Fibroblast of mammary gland (primary cell): Measurements from ENCODE around the gene ZNF689.
A peak's percentile ranks its signal among the peaks of the same experiment; 100 is the strongest.

Experiments
- DNase-seq: peaks from one replicate; pipeline ENCODE4 v3.0.0-alpha.2; 2010; ENCODE audit warnings: low read depth
- H3K4me3 ChIP-seq: 2 replicates; pipeline ENCODE4 v1.5.1; 2011; ENCODE audit warnings: low read depth, mild to moderate bottlenecking, low read length, moderate library complexity; ENCODE audit not compliant: control insufficient read depth
- TF ChIP-seq, protein P1 (sequence below): conservative IDR thresholded peaks from 2 replicates; pipeline ENCODE4 v1.5.1; 2011; ENCODE audit warnings: low read depth, low read length, inconsistent platforms; ENCODE audit not compliant: control insufficient read depth, insufficient read depth

ZNF689 gene

DNA sequence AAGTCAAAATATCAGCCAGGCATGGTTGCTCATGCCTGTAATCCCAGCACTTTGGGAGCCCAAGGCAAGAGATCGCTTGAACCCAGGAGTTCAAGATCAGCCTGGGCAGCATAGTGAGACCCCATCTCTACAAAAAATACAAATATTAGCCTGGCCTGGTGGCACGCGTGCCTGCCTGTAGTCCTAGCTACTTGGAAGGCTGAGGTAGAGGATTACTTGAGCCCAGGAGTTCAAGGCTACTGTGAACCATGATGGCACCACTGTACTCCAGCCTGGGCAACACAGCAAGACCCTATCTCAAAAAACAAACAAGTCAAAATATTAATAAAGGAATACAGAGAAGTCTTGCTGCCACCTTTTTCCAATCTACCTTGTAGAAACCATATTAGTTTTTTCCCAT, 4.2 kb downstream of the ZNF689 start:
- TF ChIP-seq, protein P1, sequence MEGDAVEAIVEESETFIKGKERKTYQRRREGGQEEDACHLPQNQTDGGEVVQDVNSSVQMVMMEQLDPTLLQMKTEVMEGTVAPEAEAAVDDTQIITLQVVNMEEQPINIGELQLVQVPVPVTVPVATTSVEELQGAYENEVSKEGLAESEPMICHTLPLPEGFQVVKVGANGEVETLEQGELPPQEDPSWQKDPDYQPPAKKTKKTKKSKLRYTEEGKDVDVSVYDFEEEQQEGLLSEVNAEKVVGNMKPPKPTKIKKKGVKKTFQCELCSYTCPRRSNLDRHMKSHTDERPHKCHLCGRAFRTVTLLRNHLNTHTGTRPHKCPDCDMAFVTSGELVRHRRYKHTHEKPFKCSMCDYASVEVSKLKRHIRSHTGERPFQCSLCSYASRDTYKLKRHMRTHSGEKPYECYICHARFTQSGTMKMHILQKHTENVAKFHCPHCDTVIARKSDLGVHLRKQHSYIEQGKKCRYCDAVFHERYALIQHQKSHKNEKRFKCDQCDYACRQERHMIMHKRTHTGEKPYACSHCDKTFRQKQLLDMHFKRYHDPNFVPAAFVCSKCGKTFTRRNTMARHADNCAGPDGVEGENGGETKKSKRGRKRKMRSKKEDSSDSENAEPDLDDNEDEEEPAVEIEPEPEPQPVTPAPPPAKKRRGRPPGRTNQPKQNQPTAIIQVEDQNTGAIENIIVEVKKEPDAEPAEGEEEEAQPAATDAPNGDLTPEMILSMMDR = no peak
- DNase-seq = no peak
- no peak overlapping the region for H3K4me3 ChIP-seq

DNA sequence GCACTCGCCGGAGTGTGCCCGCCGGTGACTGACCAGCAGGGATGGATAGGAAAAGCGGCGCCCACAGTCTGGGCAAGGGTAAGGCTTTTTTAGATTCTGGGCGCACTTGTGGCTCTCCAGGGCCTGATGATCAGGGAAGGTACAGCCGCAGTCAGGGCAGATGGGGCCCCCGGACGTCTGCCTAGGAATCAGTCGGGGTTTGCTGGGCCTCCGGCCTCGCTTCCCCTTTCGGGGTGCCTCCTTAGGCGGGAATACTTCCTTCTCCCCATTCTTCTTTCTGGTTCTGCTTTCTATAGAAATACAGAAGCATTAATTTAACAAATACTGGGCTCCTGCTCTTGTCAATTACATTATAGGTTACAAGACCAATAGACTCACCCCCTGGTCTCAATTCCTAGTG, 5.0 kb downstream of the ZNF689 start:
- TF ChIP-seq, protein P1 = no peak
- no peak for DNase-seq
- no peak overlapping the region for H3K4me3 ChIP-seq

DNA sequence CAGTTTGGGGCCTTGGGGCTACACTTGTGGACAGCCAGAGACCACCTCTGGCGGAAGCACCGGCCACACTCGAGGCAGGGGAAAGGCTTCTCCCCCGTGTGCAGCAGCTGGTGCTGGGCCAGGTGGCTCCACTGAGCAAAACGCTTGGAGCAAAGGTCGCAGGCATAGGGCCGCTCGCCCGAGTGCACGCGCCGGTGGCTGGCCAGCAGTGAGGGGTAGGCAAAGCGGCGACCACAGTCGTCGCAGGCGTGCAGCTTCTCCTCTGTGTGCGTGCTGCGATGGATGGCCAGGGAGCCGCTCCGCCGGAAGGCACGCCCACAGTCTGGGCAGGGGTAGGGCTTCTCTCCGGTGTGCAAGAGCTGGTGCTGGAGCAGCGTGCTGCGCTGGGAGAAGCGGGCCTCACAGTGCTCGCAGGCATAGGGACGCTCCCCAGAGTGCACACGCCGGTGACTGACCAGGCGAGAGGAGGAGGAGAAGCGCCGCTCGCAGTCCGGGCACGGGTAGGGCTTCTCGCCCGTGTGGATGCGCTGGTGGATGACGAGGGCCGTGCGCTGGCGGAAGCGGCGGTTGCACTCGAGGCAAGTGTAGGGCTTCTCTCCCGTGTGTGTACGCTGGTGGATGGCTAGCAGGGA, 5.8 kb downstream of the ZNF689 start:
- no peak for DNase-seq
- TF ChIP-seq, protein P1 = no peak
- H3K4me3 ChIP-seq = no peak overlapping the region

DNA sequence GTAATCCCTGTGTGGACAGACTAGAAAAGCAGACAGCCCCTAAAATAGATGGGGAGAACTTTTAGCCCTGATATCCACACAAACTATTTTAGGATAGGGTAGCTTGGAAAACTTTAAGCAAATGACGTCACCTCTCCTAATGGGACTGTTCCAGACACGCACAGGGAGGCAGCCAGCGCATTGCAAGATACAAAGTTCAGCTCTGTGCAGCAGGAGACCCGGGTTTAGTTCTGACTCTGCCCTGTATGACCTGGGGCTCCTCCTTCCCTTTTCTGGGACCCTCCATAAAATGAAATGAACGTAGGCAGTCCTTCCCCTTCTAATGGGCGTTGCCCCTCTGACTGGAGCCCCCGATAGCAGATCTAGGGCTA, 6.3 kb downstream of the ZNF689 start:
- DNase-seq = peak; percentile 61
- no peak overlapping the region for H3K4me3 ChIP-seq
- TF ChIP-seq, protein P1 = no peak

DNA sequence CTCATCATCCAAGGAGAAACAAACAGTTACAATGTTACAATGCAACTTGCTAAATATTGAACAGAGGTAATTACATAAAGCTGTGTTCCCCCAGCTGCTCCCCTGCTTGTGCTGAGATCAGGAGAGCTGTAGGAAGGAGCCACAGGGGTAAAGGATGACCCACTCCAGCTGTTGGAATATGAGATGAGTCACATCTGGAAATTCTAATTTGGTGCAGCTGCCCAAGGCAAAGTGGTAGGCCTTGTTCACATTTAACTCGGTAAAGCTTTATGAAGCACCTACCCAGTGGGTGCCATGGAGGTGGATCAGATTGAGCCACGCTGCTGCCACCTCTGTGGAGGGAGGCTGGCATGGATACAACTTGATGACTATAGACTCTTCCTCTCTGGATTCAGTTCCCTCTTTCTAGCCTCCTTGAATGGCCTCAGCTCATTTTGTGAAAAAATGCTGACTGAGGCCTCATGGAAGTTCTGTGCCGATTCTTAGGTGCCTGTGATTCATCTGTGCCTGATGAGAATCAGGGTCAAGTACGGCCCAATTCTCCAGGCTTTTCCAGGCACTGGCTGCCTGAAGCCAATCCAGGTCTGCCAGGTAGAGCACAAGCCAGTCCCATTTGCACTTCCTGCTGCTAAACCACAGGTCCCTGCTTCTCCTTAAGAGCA, 7.4 kb downstream of the ZNF689 start:
- DNase-seq = peak; percentile 84
- TF ChIP-seq, protein P1 = no peak
- H3K4me3 ChIP-seq = no peak overlapping the region

DNA sequence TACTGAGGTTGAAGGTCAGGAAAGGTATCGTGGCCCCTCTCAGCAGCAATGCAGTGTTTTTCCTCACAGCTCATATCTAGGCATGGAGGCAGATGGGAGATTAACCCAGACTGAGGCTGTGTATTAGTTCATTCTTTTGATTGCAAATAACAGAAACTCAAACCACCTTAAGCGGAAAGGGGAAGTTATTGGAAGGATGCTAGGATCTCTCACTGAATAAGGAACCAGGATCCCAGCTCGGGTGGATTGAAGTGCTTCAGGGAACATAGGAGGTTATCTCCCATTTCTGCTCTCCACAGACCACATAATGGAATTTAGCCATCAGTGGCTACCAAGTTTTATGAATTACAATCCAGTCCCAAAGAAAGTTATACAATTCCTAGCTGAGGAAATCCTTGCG, 8.2 kb downstream of the ZNF689 start:
- DNase-seq = no peak

More for the DNA sequence above, 8.2 kb downstream of the ZNF689 start:
- TF ChIP-seq, protein P1 = no peak
- H3K4me3 ChIP-seq = no peak overlapping the region
